DOHH2 (cell line): ENCODE results near the gene LRRC8E.
"Not testable (repeated sequence)": the region's sequence is repeated elsewhere in the genome, so short reads cannot be mapped to it uniquely, and the experiment has no call there.

ENCODE experiments used
- H3F3A ChIP-seq: fragments of 200-600 bp; sonication (generic), shearing (Covaris generic); 2 replicates; pipeline ENCODE4 v1.6.0; 2016; ENCODE audit warnings: antibody characterized with exemption, mild to moderate bottlenecking; ENCODE audit not compliant: control insufficient read depth, insufficient read depth
- H3K27ac ChIP-seq: fragments of 200-600 bp; sonication (generic); 2 replicates; pipeline ENCODE4 v1.5.1; 2014; ENCODE audit warnings: low read depth, mild to moderate bottlenecking, low read length, moderate library complexity
- H3K27me3 ChIP-seq: fragments of 200-600 bp; sonication (generic); 2 replicates; pipeline ENCODE4 v1.6.1; 2014; ENCODE audit warnings: mild to moderate bottlenecking, low read length, mixed read lengths; ENCODE audit not compliant: control insufficient read depth
- H3K36me3 ChIP-seq: fragments of 200-600 bp; sonication (generic); 2 replicates; pipeline ENCODE4 v1.6.1; 2014; ENCODE audit warnings: mild to moderate bottlenecking, low read length, moderate library complexity, mixed read lengths; ENCODE audit not compliant: control insufficient read depth
- H3K4me1 ChIP-seq: fragments of 200-600 bp; sonication (generic); 2 replicates; pipeline ENCODE4 v1.6.1; 2014; ENCODE audit warnings: mild to moderate bottlenecking, low read length, mixed read lengths; ENCODE audit not compliant: control insufficient read depth
- H3K4me2 ChIP-seq: fragments of 200-600 bp; sonication (generic); 2 replicates; pipeline ENCODE4 v1.6.0; 2014; ENCODE audit warnings: mild to moderate bottlenecking, low read length, moderate library complexity
- H3K4me3 ChIP-seq: fragments of 200-600 bp; sonication (generic); 2 replicates; pipeline ENCODE4 v1.5.1; 2014; ENCODE audit warnings: mild to moderate bottlenecking, low read length, mixed read lengths
- H3K79me2 ChIP-seq: fragments of 200-600 bp; sonication (generic); 2 replicates; pipeline ENCODE4 v1.6.1; 2014; ENCODE audit warnings: mild to moderate bottlenecking, low read length, mixed read lengths; ENCODE audit not compliant: control insufficient read depth
- H3K9me2 ChIP-seq: fragments of 200-600 bp; sonication (generic); replicated peaks from 2 replicates; pipeline ENCODE4 v1.6.1; 2014; ENCODE audit warnings: mild to moderate bottlenecking, low read length, mixed read lengths; ENCODE audit not compliant: control insufficient read depth
- H3K9me3 ChIP-seq: fragments of 200-600 bp; sonication (generic); 2 replicates; pipeline ENCODE4 v1.6.1; 2014; ENCODE audit warnings: antibody characterized with exemption, low read length, mixed read lengths; ENCODE audit not compliant: control insufficient read depth, insufficient read depth
- H4K20me1 ChIP-seq: fragments of 200-600 bp; sonication (generic); 2 replicates; pipeline ENCODE4 v1.6.0; 2014; ENCODE audit warnings: low read depth, mild to moderate bottlenecking, antibody characterized with exemption, low read length, moderate library complexity; ENCODE audit not compliant: control insufficient read depth, insufficient read depth
- CTCF ChIP-seq: fragments of 200-600 bp; sonication (generic); IDR thresholded peaks from one replicate; pipeline ENCODE4 v1.5.1; 2014; ENCODE audit warnings: antibody characterized with exemption, mild to moderate bottlenecking, low read depth, low read length; ENCODE audit not compliant: poor library complexity, severe bottlenecking
- EZH2phosphoT487 ChIP-seq: fragments of 200-600 bp; sonication (generic); IDR thresholded peaks from 2 replicates; pipeline ENCODE4 v1.6.1; 2017; ENCODE audit warnings: borderline replicate concordance, mild to moderate bottlenecking, antibody characterized with exemption, low read length, moderate library complexity, mixed read lengths

Gene LRRC8E

GRCh38 chr19:7857727-7858108 is 30.6 kb upstream of the LRRC8E start:
- Histone ChIP-seq H3K9me3 (no peaks in the 10 kb centered on the region), H3K36me3 (no peaks in the 10 kb centered on the region), H3K27me3 (peaks cover 18% of the 10 kb centered on the region), H4K20me1 (no peaks in the 10 kb centered on the region), H3K4me3 (0 out of 2 replicates have a peak overlapping the region, but pooled peaks have one; percentile 27), H3K27ac (no peak overlapping the region), H3K79me2 (no peaks in the 10 kb centered on the region), H3K9me2 (no peaks in the 10 kb centered on the region), H3K4me2 (peak overlapping the region; percentile 48), H3K4me1 (peaks cover 18% of the 10 kb centered on the region), H3F3A (no peaks in the 10 kb centered on the region)
- TF ChIP-seq CTCF (no peak), EZH2phosphoT487 (no peak)

- Histone ChIP-seq H3K9me3 (no peaks in the 10 kb centered on the region), H3K4me2 (peak overlapping the region; percentile 48), H3K27ac (no peak overlapping the region), H3K36me3 (no peaks in the 10 kb centered on the region), H3K4me1 (peaks cover 18% of the 10 kb centered on the region), H3K27me3 (peaks cover 18% of the 10 kb centered on the region), H3K79me2 (no peaks in the 10 kb centered on the region), H4K20me1 (no peaks in the 10 kb centered on the region), H3K9me2 (no peaks in the 10 kb centered on the region), H3F3A (no peaks in the 10 kb centered on the region), H3K4me3 (peak overlapping the region; percentile 27; the same call in 1 of the 2 replicates)
- no peak; the same call in 1 of the 2 replicates for TF ChIP-seq EZH2phosphoT487
These were observed 30.1 kb upstream of the LRRC8E start for GRCh38 chr19:7858109-7858770.

- H3K9me3 ChIP-seq, H3K4me3 ChIP-seq, H3K9me2 ChIP-seq, H3K36me3 ChIP-seq, H3K27ac ChIP-seq, H3F3A ChIP-seq, H3K79me2 ChIP-seq, H4K20me1 ChIP-seq, H3K4me2 ChIP-seq: not testable (repeated sequence)
- Histone ChIP-seq H3K27me3 (peaks cover 18% of the 10 kb centered on the region), H3K4me1 (peaks cover 15% of the 10 kb centered on the region)
These were observed 29.2 kb upstream of the LRRC8E start for GRCh38 chr19:7859087-7859486.

- Histone ChIP-seq H4K20me1 (no peaks in the 10 kb centered on the region), H3K4me3 (no peak overlapping the region), H3K79me2 (no peaks in the 10 kb centered on the region), H3K4me2 (no peak overlapping the region), H3K9me3 (no peaks in the 10 kb centered on the region), H3K27me3 (peaks cover 19% of the 10 kb centered on the region), H3K27ac (no peak overlapping the region), H3K36me3 (no peaks in the 10 kb centered on the region), H3F3A (no peaks in the 10 kb centered on the region), H3K9me2 (no peaks in the 10 kb centered on the region), H3K4me1 (peaks cover 15% of the 10 kb centered on the region)
- TF ChIP-seq EZH2phosphoT487 (no peak), CTCF (no peak)
These were observed 28.2 kb upstream of the LRRC8E start for GRCh38 chr19:7859831-7860713.
